ENCODE data around the gene B3GAT1. TPM values are rescaled to one million over a fixed set of nuclear protein-coding genes. Genes with fewer than 3 reads are reported as not detected.

The B3GAT1 gene
- polyA plus RNA-seq, 3 donors, result not detected

DNA sequence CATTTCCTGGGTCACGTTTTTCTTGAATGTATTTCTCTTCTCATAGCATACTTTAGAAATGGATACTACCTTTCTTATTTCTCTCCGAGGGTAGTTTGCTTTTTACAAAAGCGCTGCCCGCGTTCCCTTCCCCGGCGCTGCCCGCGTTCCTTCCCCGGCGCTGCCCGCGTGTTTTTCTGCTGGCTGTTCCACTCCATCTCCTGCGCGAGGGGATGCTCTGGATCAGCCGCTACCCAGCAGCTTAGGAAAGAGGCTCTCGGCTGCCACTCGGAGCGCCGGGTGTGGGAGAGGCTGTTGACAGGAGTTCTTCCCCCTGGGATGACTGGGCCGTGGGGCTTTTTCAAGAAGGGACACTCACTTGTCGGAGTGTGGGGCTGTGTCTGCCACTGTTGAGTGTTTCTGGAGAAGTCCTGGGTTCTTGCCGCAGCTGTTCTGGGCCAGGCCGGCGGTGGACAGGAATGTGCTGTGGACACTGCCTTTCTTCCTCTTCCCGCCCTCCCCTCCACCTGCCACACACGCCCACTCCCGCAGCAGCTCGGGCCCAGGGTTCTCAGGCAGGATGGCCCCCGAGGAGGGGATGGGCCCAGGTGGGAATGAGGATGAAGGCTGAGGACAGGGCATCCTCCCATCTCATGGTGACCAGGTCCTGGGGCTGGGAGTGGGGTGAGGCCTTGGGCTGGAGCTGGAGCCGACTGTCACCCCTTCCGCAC, 49.7 kb downstream of the B3GAT1 start:
- WGBS (ENCODE audit: insufficient coverage), result 91% methylated on average over 17 of the region's 32 CpGs
- no peak for DNase-seq
- Histone ChIP-seq H3K4me2 (replicated peaks; ENCODE audit: extremely low read depth, low read length, poor library complexity, severe bottlenecking) (no peak overlapping the region), H3K79me2 (ENCODE audit: insufficient read depth, low read length) (no peaks in the 10 kb centered on the region), H3K27me3 (ENCODE audit: control insufficient read depth in 2 of 2, insufficient read depth in 2 of 2, low read length in 2 of 2) (no peaks in the 10 kb centered on the region), H2AFZ (ENCODE audit: insufficient read depth, low read depth, low read length, poor library complexity, severe bottlenecking) (no peak overlapping the region), H3K36me3 (replicated peaks in 1 of 2; ENCODE audit: control insufficient read depth in 1 of 2, insufficient read depth in 2 of 2, low read length in 2 of 2) (no peaks in the 10 kb centered on the region), H3K9me3 (replicated peaks in 1 of 2; ENCODE audit: control insufficient read depth in 1 of 2, insufficient read depth in 1 of 2, low read length in 2 of 2) (no peaks in the 10 kb centered on the region), H3K4me3 (replicated peaks in 1 of 3; ENCODE audit: low read depth in 2 of 3, low read length in 3 of 3) (no peak overlapping the region), H3K27ac (ENCODE audit: low read depth in 1 of 2, low read length in 2 of 2) (no peak overlapping the region), H3K4me1 (ENCODE audit: control insufficient read depth in 1 of 2, insufficient read depth in 2 of 2, low read length in 2 of 2) (no peaks in the 10 kb centered on the region), H4K20me1 (ENCODE audit: insufficient read depth, low read length) (no peaks in the 10 kb centered on the region), H3K9ac (ENCODE audit: insufficient read depth, low read length, poor library complexity, severe bottlenecking) (no peak overlapping the region)
- H3K27ac Mint-ChIP-seq, result no peak overlapping the region
- no peaks in the 10 kb centered on the region for H3K36me3 Mint-ChIP-seq
- peaks cover 0 to 2% (median 0%) of the 10 kb centered on the region in 7 donors for H3K9me3 Mint-ChIP-seq
- TF ChIP-seq, protein P1, sequence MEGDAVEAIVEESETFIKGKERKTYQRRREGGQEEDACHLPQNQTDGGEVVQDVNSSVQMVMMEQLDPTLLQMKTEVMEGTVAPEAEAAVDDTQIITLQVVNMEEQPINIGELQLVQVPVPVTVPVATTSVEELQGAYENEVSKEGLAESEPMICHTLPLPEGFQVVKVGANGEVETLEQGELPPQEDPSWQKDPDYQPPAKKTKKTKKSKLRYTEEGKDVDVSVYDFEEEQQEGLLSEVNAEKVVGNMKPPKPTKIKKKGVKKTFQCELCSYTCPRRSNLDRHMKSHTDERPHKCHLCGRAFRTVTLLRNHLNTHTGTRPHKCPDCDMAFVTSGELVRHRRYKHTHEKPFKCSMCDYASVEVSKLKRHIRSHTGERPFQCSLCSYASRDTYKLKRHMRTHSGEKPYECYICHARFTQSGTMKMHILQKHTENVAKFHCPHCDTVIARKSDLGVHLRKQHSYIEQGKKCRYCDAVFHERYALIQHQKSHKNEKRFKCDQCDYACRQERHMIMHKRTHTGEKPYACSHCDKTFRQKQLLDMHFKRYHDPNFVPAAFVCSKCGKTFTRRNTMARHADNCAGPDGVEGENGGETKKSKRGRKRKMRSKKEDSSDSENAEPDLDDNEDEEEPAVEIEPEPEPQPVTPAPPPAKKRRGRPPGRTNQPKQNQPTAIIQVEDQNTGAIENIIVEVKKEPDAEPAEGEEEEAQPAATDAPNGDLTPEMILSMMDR (IDR thresholded peaks at IDR 0.05), result no peak
- no peak overlapping the region for H3K4me3 Mint-ChIP-seq
- H3K27me3 Mint-ChIP-seq (ENCODE audit: low read depth in 3 of 3), result peaks cover 12 to 14% (median 12%) of the 10 kb centered on the region in 3 donors
- H3K4me1 Mint-ChIP-seq, result no peaks in the 10 kb centered on the region
- intact Hi-C loops (cut with micrococcal nuclease), result no loop called here

DNA sequence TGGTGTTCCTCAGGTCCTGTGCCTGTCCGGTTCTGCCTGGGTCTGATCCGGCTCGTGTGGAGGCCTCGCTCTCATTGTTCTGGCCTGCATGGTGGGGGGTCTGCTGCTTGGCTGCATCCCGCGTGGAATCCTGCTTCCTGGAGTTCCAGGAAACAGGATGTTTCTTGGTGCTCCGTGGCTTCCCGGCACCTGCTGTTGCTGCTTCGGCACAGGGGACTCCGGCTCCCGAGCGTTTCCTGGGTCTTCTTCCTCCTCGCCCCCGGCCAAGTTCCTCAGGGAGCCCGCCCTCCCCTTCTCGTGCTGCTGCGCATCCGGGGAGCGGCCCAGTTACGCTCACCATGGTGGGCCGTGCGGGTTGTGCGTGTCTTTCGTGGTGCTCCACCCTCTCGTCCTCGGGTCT, 50.4 kb downstream of the B3GAT1 start:
- Histone ChIP-seq H4K20me1 (ENCODE audit: insufficient read depth, low read length) (no peaks in the 10 kb centered on the region), H3K36me3 (replicated peaks in 1 of 2; ENCODE audit: control insufficient read depth in 1 of 2, insufficient read depth in 2 of 2, low read length in 2 of 2) (no peaks in the 10 kb centered on the region), H3K4me1 (ENCODE audit: control insufficient read depth in 1 of 2, insufficient read depth in 2 of 2, low read length in 2 of 2) (no peaks in the 10 kb centered on the region), H3K9ac (ENCODE audit: insufficient read depth, low read length, poor library complexity, severe bottlenecking) (no peak overlapping the region), H3K27ac (ENCODE audit: low read depth in 1 of 2, low read length in 2 of 2) (no peak overlapping the region), H3K9me3 (replicated peaks in 1 of 2; ENCODE audit: control insufficient read depth in 1 of 2, insufficient read depth in 1 of 2, low read length in 2 of 2) (no peaks in the 10 kb centered on the region), H2AFZ (ENCODE audit: insufficient read depth, low read depth, low read length, poor library complexity, severe bottlenecking) (no peak overlapping the region), H3K4me3 (replicated peaks in 1 of 3; ENCODE audit: low read depth in 2 of 3, low read length in 3 of 3) (no peak overlapping the region), H3K4me2 (replicated peaks; ENCODE audit: extremely low read depth, low read length, poor library complexity, severe bottlenecking) (no peak overlapping the region), H3K27me3 (ENCODE audit: control insufficient read depth in 2 of 2, insufficient read depth in 2 of 2, low read length in 2 of 2) (no peaks in the 10 kb centered on the region), H3K79me2 (ENCODE audit: insufficient read depth, low read length) (no peaks in the 10 kb centered on the region)
- Mint-ChIP-seq H3K27ac (no peak overlapping the region), H3K9me3 (peaks cover 0 to 2% (median 0%) of the 10 kb centered on the region in 7 donors), H3K4me3 (no peak overlapping the region), H3K27me3 (ENCODE audit: low read depth in 3 of 3) (peaks cover 12 to 14% (median 13%) of the 10 kb centered on the region in 3 donors), H3K4me1 (no peaks in the 10 kb centered on the region), H3K36me3 (no peaks in the 10 kb centered on the region)
- 75% methylated on average over 24 of the region's 26 CpGs for WGBS (ENCODE audit: insufficient coverage)
- no peak for DNase-seq
- intact Hi-C loops (cut with micrococcal nuclease), result no loop called here
- TF ChIP-seq, protein P1 (IDR thresholded peaks at IDR 0.05), result no peak

All from CD14-positive monocyte (primary cell).